Stimulated activated naive CD8-positive, alpha-beta T cell treated with anti-CD3 and anti-CD28 coated beads, Interleukin-15, amount 100 ng/mL, for 72 hours (primary cell): ENCODE data around the gene ZXDC.

Source experiments
- ATAC-seq: fragments of 150-1000 bp; cut with Tn5 transposase; 2 replicates; pipeline ENCODE4 v1.10.0; 2021; ENCODE audit warnings: mild to moderate bottlenecking, moderate library complexity
- DNase-seq, 2 donors: peaks; one replicate each; pipeline ENCODE4 v3.0.0; 2021 to 2022
- H3K27ac Mint-ChIP-seq, 2 donors: one replicate each; pipeline ENCODE4 v1.8.0; 2022; ENCODE audit warnings: mild to moderate bottlenecking in 2 of 2, mixed read lengths in 2 of 2, moderate library complexity in 2 of 2
- H3K27me3 Mint-ChIP-seq: one replicate; pipeline ENCODE4 v1.8.0; 2022; ENCODE audit warnings: mixed read lengths
- H3K4me1 Mint-ChIP-seq: one replicate; pipeline ENCODE4 v1.8.0; 2022; ENCODE audit warnings: mild to moderate bottlenecking, mixed read lengths
- H3K4me3 Mint-ChIP-seq, 2 donors: one replicate each; pipeline ENCODE4 v1.8.0; 2022; ENCODE audit warnings: mild to moderate bottlenecking in 2 of 2, mixed read lengths in 2 of 2, moderate library complexity in 1 of 2
- H3K9me3 Mint-ChIP-seq, 2 donors: one replicate each; pipeline ENCODE4 v1.8.0; 2022; ENCODE audit warnings: mixed read lengths in 2 of 2

Gene ZXDC

GRCh38 chr3:126445506-126445905, 30.2 kb downstream of the ZXDC start:
- DNase-seq (no peak), ATAC-seq (no peak)
- Mint-ChIP-seq H3K27ac (no peak overlapping the region), H3K27me3 (no peaks in the 10 kb centered on the region), H3K4me3 (no peak overlapping the region), H3K4me1 (no peaks in the 10 kb centered on the region), H3K9me3 (no peaks in the 10 kb centered on the region)

DNA sequence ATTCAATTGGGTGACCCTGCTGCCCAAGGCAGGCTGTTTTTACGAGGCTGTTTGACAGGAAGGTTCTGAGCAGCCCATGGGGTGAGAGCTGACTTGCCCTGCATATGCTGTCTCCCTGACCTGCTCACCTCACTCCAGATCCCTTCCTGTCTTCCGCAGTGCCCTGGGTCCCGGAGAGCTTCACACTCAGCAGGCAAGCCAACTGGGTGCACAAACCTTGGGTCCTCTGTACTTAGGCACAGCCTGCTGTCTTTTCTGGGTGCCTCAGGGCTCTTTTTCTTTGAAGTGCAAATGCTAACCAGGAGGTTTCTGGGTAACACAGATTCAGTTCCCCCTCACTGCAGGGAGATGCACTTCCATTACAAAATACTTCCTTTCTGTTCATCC, 32.8 kb downstream of the ZXDC start:
- peak overlapping the region; percentile 77 to 89 for H3K27ac Mint-ChIP-seq
- no peaks in the 10 kb centered on the region for H3K27me3 Mint-ChIP-seq
- H3K4me3 Mint-ChIP-seq = no peak overlapping the region
- H3K9me3 Mint-ChIP-seq = no peaks in the 10 kb centered on the region
- DNase-seq (no peak), ATAC-seq (no peak)
- H3K4me1 Mint-ChIP-seq = no peaks in the 10 kb centered on the region

GRCh38 chr3:126442094-126442855, 33.4 kb downstream of the ZXDC start:
- no peak for ATAC-seq
- DNase-seq = no peak
- no peak overlapping the region for H3K4me3 Mint-ChIP-seq
- no peak overlapping the region for H3K27ac Mint-ChIP-seq
- no peaks in the 10 kb centered on the region for H3K27me3 Mint-ChIP-seq
- no peaks in the 10 kb centered on the region for H3K9me3 Mint-ChIP-seq
- no peaks in the 10 kb centered on the region for H3K4me1 Mint-ChIP-seq

DNA sequence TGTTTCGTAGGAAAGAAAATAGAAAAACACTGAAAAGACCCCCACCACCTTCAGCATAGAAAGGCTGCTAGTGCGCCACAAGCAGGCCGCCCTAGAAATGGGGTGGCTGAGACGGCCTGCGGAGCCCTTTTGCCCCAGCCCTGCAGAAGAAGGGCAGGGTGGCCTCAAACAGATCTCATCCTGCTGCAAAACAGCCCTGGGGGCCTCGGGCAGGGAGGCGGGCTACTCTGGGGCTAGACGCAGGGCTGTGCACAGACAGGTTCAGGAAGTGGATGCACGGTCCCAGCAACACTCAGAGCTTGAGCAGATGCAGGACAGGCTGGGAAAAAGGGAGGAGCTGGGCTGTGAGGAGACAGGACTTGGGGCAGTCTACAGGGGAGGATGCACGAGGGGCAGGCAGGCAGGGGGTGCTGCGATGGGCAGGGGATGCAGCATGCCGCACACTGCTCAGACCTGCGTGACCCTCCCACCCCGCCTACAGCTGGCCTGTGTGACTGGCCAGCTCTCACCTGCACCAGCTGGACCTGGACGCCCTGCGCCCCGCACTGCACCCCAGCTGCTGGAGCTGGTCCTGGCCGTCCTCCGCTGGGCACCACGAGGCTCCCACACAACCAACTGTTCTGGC, 34.3 kb downstream of the ZXDC start:
- Mint-ChIP-seq H3K27ac (peak overlapping the region in 1 of 2 donors; percentile 92), H3K27me3 (no peaks in the 10 kb centered on the region), H3K4me1 (no peaks in the 10 kb centered on the region), H3K4me3 (no peak overlapping the region), H3K9me3 (no peaks in the 10 kb centered on the region)
- DNase-seq (no peak), ATAC-seq (peak; percentile 12)

DNA sequence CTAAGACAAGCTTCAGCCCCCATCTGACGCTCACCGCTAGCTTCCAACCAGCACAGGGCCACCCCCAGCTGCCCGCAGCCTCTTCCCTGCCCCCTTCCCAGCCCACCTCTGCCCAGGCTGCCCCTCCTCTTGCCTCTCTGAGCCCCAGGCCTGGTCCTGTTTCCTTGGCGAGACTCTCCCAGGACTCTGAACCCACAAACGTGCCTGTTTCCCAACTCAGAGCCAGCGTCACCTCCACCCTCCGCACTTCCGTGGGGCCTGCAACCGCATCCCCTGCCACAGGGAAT, 35.0 kb downstream of the ZXDC start:
- DNase-seq (no peak), ATAC-seq (no peak)
- H3K27ac Mint-ChIP-seq = no peak overlapping the region
- H3K4me1 Mint-ChIP-seq = no peaks in the 10 kb centered on the region
- no peaks in the 10 kb centered on the region for H3K9me3 Mint-ChIP-seq
- H3K27me3 Mint-ChIP-seq = no peaks in the 10 kb centered on the region
- H3K4me3 Mint-ChIP-seq = no peak overlapping the region

DNA sequence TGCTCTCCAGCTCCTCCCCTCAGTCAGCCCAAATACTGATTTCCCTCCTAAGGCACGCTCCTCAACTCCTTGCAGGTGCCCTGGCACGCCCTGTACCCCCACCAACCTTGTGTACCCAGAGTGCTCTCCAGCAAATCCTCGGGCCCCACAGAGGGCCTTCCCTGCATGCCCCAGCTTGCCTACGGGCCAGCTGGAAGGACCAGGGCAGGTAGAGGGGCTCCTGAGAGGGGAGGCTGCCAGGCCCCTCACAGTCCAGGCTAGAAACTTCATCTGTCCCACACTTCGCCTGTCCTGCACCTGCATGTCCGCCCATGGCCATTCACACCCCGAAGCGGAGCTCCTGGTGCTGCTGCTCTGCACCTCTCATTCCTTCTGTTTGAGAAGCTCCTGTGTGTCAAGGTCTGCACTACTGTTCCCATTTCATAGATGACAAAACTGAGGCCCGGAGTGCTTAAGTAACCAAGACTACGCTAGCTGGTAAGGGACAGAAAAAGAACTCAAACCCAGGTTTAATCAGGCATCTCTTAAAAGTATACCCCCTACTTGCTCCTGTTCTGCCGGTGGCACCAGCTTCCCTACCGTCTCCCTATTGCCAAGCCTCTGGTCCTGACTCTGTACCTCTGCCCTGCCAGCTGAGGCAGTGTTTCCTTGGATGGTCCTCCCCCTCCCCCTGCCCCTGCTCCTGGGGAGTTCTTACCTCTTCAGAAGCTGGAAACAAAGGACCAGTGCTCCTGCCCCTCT, 35.6 kb downstream of the ZXDC start:
- ATAC-seq = no peak
- no peak for DNase-seq
- H3K27ac Mint-ChIP-seq = peak overlapping the region; percentile 47 to 78
- H3K4me1 Mint-ChIP-seq = no peaks in the 10 kb centered on the region
- H3K27me3 Mint-ChIP-seq = no peaks in the 10 kb centered on the region
- H3K9me3 Mint-ChIP-seq = no peaks in the 10 kb centered on the region
- no peak overlapping the region for H3K4me3 Mint-ChIP-seq

- ATAC-seq (no peak), DNase-seq (no peak)
- H3K4me1 Mint-ChIP-seq = no peaks in the 10 kb centered on the region
- H3K27me3 Mint-ChIP-seq = no peaks in the 10 kb centered on the region
- no peak overlapping the region for H3K4me3 Mint-ChIP-seq
- no peaks in the 10 kb centered on the region for H3K9me3 Mint-ChIP-seq
- no peak overlapping the region for H3K27ac Mint-ChIP-seq
These were observed 36.2 kb downstream of the ZXDC start for GRCh38 chr3:126439346-126439967.

DNA sequence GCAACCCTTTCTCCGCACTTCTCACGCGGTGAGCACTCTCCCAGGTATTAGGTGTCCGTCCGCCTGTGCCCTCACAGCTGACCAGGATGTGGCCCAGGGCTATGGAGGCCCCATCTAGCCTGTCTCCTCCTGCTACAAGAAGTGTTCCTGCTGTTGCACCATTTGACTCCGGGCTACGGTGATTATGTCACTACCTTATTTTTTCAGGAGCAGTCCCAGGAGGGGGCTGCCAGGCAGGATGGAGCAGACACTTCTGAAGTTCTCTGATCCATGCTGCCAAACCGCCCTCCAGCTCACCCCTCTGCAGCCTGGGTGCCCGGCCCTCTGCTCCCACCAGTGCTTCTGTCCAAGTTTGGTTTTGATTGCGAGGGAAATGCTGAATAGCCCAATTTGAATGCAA, 36.9 kb downstream of the ZXDC start:
- Mint-ChIP-seq H3K27me3 (no peaks in the 10 kb centered on the region), H3K9me3 (no peaks in the 10 kb centered on the region), H3K4me3 (no peak overlapping the region), H3K4me1 (no peaks in the 10 kb centered on the region), H3K27ac (no peak overlapping the region)
- no peak for DNase-seq
- no peak for ATAC-seq

DNA sequence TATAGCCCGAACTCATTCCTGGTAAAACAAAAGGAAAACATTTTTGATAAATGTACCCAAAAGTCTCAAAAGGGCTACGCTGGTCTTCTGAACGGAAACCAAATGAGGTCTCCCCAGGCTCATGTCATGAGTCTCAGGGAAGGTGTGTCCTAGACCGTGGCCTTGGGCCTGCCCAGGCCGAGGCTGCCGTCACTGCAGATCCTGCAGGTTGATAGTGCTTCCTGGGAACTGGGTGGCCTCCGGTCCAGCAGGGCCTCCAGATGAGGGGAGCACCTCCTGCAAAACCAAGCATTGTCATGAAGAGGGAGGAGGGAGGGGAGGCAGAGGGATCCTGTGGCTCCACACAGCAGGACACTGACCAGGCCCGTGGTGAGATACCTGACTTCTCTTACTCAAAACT, 37.5 kb downstream of the ZXDC start:
- Mint-ChIP-seq H3K4me3 (no peak overlapping the region), H3K9me3 (no peaks in the 10 kb centered on the region), H3K4me1 (no peaks in the 10 kb centered on the region), H3K27ac (peak overlapping the region in 1 of 2 donors; percentile 34), H3K27me3 (no peaks in the 10 kb centered on the region)
- DNase-seq (no peak), ATAC-seq (no peak)

GRCh38 chr3:126436826-126437717, 38.6 kb downstream of the ZXDC start:
- DNase-seq (no peak), ATAC-seq (no peak)
- Mint-ChIP-seq H3K27ac (peak overlapping the region in 1 of 2 donors; percentile 77), H3K4me3 (no peak overlapping the region), H3K9me3 (no peaks in the 10 kb centered on the region), H3K4me1 (no peaks in the 10 kb centered on the region), H3K27me3 (no peaks in the 10 kb centered on the region)

DNA sequence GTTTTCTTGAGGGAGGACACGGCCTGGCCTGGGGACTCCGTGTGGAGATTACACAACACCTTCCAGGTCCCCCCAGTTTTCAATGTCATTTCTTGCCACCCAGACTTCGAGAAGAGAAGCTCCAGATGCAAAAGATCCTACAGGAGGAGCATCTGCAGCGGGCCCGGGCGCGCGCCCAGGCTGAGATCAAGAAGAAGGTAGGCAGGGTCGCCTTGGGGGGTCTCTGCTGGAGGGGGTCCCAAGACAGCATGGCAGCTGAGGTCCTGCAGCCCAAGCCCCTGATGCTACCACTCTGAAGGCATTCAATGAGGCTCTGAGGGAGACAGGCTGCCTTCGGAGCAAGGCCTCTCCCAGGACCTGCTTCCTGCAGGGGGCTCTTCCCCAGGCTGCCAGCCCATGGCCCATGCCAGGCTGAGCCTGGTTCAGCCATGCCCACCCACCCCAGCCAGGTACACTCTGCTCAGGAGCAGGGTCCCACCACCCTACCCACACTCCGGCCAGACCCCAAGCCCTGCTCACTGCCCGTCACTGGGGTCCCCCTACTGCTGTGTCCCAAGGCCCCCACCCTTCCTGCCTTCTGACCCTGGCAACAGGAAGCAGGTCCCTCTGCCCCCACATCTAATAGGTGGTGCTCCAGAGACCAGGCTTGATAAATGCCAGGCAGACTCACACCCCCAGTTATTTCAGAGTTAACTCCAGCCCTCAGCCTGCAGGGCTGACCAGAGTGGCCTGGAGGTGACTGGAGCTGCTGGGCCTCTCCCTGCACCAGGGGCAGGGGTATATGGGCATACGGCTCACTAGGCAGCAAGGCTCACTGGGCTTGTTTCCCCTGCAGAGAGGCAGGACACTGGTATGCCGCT, 40.0 kb downstream of the ZXDC start:
- H3K27ac Mint-ChIP-seq = peak overlapping the region in 1 of 2 donors; percentile 59
- H3K4me1 Mint-ChIP-seq = no peaks in the 10 kb centered on the region
- no peaks in the 10 kb centered on the region for H3K9me3 Mint-ChIP-seq
- H3K4me3 Mint-ChIP-seq = no peak overlapping the region
- ATAC-seq (no peak), DNase-seq (no peak)
- H3K27me3 Mint-ChIP-seq = no peaks in the 10 kb centered on the region

DNA sequence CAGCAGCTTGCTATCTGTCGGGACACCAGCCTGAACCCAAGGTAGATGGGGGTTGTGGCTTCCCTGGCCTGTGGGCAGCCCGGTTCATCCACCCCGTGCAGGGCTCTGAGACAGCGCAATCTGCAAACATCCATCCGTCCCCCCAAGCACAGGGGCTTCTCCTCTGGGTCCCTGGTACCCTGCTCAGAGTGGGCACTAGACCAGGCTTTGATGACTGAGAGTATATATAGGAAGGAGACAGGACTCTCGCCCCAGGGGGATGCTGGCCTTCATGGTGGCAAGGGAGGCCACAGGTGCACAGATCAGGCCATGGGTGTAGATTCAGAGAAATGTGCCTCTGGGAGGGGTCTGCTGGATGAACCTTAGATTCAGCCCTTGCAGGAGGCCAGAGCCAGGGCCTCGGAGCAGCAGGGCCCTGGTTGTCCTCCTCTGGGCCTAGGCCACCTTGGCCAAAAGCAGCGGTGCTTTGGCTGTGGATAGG, 40.7 kb downstream of the ZXDC start:
- ATAC-seq (no peak), DNase-seq (no peak)
- Mint-ChIP-seq H3K9me3 (no peaks in the 10 kb centered on the region), H3K4me3 (no peak overlapping the region), H3K4me1 (no peaks in the 10 kb centered on the region), H3K27ac (peak overlapping the region in 1 of 2 donors; percentile 63), H3K27me3 (no peaks in the 10 kb centered on the region)

DNA sequence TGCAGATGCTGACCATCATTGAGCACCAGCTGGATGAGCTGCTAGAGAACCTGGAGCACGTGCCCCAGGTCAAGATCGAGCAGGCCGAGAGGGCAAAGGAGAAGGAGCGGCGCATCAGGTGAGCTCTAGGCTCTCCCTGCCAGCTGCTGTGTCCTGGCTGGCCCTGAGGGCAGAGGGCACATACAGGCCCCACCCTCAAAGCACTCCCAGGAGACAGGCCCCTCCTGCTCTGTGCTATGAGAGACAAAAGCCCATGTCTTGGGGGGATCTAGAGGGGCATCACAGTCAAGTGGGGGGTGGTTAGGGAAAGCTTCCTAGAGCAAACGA, 41.5 kb downstream of the ZXDC start:
- no peaks in the 10 kb centered on the region for H3K27me3 Mint-ChIP-seq
- no peaks in the 10 kb centered on the region for H3K9me3 Mint-ChIP-seq
- peak in 1 of 2 donors; percentile 6 for DNase-seq
- H3K27ac Mint-ChIP-seq = no peak overlapping the region
- no peaks in the 10 kb centered on the region for H3K4me1 Mint-ChIP-seq
- no peak overlapping the region for H3K4me3 Mint-ChIP-seq
- ATAC-seq = no peak

GRCh38 chr3:126433496-126434263, 42.0 kb downstream of the ZXDC start:
- peak overlapping the region; percentile 40 to 63 for H3K27ac Mint-ChIP-seq
- ATAC-seq (no peak), DNase-seq (peak in 1 of 2 donors; percentile 5)
- H3K27me3 Mint-ChIP-seq = no peaks in the 10 kb centered on the region
- H3K4me3 Mint-ChIP-seq = no peak overlapping the region
- no peaks in the 10 kb centered on the region for H3K9me3 Mint-ChIP-seq
- no peaks in the 10 kb centered on the region for H3K4me1 Mint-ChIP-seq
